Astrocyte of the spinal cord (primary cell): Measurements from ENCODE around the gene SLC35A3.
"Not testable (repeated sequence)": the region's sequence is repeated elsewhere in the genome, so short reads cannot be mapped to it uniquely, and the experiment has no call there.

Experiments
- DNase-seq: peaks from one replicate; pipeline ENCODE4 v3.0.0; 2011; ENCODE audit warnings: low read depth, low spot score
- H3K4me3 ChIP-seq: 2 replicates; pipeline ENCODE4 v1.5.1; 2011; ENCODE audit warnings: low read depth, mild to moderate bottlenecking, low read length, moderate library complexity
- CTCF ChIP-seq: IDR thresholded peaks from 2 replicates; pipeline ENCODE4 v1.5.1; 2012; ENCODE audit warnings: low read depth, mild to moderate bottlenecking, low read length, inconsistent platforms
- in situ Hi-C: cut with HindIII; loops from 2 replicates; pipeline ENCODE4 v1.10.0; 2017; ENCODE audit warnings: low sequenced_read_pairs

SLC35A3 gene

GRCh38 chr1:99975529-99975928 lies 5.7 kb downstream of the SLC35A3 start:
- H3K4me3 ChIP-seq: no peak overlapping the region
- in situ Hi-C loops: no loop called here
- no peak for DNase-seq
- no peak for TF ChIP-seq CTCF

- H3K4me3 ChIP-seq, DNase-seq, in situ Hi-C loops: not testable (repeated sequence)
Observed at GRCh38 chr1:99977326-99977725, 7.5 kb downstream of the SLC35A3 start.

GRCh38 chr1:99978218-99978617 lies 8.4 kb downstream of the SLC35A3 start:
- no peak for TF ChIP-seq CTCF
- in situ Hi-C loops: no loop called here
- no peak overlapping the region for H3K4me3 ChIP-seq
- DNase-seq: no peak

- no peak for DNase-seq
- in situ Hi-C loops: no loop called here
- no peak overlapping the region for H3K4me3 ChIP-seq
- TF ChIP-seq CTCF: no peak
Observed at GRCh38 chr1:99979091-99979490, 9.3 kb downstream of the SLC35A3 start.

GRCh38 chr1:99980928-99981327 lies 11.1 kb downstream of the SLC35A3 start:
- TF ChIP-seq CTCF: no peak
- no peak overlapping the region for H3K4me3 ChIP-seq
- DNase-seq: no peak
- in situ Hi-C loops: no loop called here

GRCh38 chr1:99986656-99987225 lies 16.9 kb downstream of the SLC35A3 start:
- no peak overlapping the region for H3K4me3 ChIP-seq
- no peak for DNase-seq
- in situ Hi-C loops: no loop called here
- no peak for TF ChIP-seq CTCF

- H3K4me3 ChIP-seq: no peak overlapping the region
- no peak for TF ChIP-seq CTCF
- no peak for DNase-seq
- in situ Hi-C loops: no loop called here
Observed at GRCh38 chr1:99988210-99988765, 18.5 kb downstream of the SLC35A3 start.
